Upper lobe of right lung (tissue), 1 donor: ENCODE data around the gene L3MBTL3. TPM values are rescaled to one million over a fixed set of nuclear protein-coding genes. Genes with fewer than 3 reads are reported as not detected.
"Not testable (repeated sequence)": the region's sequence is repeated elsewhere in the genome, so short reads cannot be mapped to it uniquely, and the experiment has no call there.

Experiments
- ATAC-seq: fragments of 200-7000 bp; cut with Tn5 transposase; one replicate; pipeline ENCODE4 v1.9.1; 2020; ENCODE audit warnings: mild to moderate bottlenecking, moderate library complexity
- DNase-seq: peaks from one replicate; pipeline ENCODE4 v3.0.0-alpha.2; 2020
- H3K27ac ChIP-seq: fragments of 200-600 bp; one replicate; pipeline ENCODE4 v1.8.0; 2022
- H3K27me3 ChIP-seq: fragments of 200-600 bp; one replicate; pipeline ENCODE4 v1.8.0; 2022; ENCODE audit warnings: mild to moderate bottlenecking
- H3K36me3 ChIP-seq: fragments of 200-600 bp; one replicate; pipeline ENCODE4 v1.8.0; 2022
- H3K4me1 ChIP-seq: fragments of 200-600 bp; one replicate; pipeline ENCODE4 v1.8.0; 2022
- H3K4me3 ChIP-seq: fragments of 200-600 bp; one replicate; pipeline ENCODE4 v1.8.0; 2022; ENCODE audit warnings: mild to moderate bottlenecking
- H3K9me3 ChIP-seq: fragments of 200-600 bp; one replicate; pipeline ENCODE4 v1.8.0; 2022
- CTCF ChIP-seq: fragments of 200-600 bp; IDR thresholded peaks from one replicate; pipeline ENCODE4 v1.8.0; 2022; ENCODE audit warnings: antibody characterized with exemption
- intact Hi-C: fragments of 100-400 bp; cut with DNase I; formaldehyde crosslinking; loops from one replicate; pipeline ENCODE4 v1.11.0; 2022
- total RNA-seq: library from RNA; stranded (reverse); fragmentation: NEBNext Ultra II Directional; extraction: Animal tissue kit (Norgen Biotek cat#: 25700); gene quantifications from one replicate; pipeline ENCODE4 v1.2.1, GENCODE V29; 2021
- donor health status: DM: no; HTN: yes; CAD: no; lungs with severe emphysema.

L3MBTL3 gene
- total RNA-seq, 1 donor from 2014 or later: 6.3 TPM

GRCh38 chr6:130161683-130162404, 143.5 kb downstream of the L3MBTL3 start:
- DNase-seq (no peak), ATAC-seq (no peak)
- H3K4me3 ChIP-seq: no peak overlapping the region
- intact Hi-C loops: no loop called here
- H3K36me3 ChIP-seq: no peaks in the 10 kb centered on the region
- TF ChIP-seq CTCF: no peak
- no peaks in the 10 kb centered on the region for H3K9me3 ChIP-seq
- no peaks in the 10 kb centered on the region for H3K27me3 ChIP-seq
- peak overlapping the region; percentile 49 for H3K27ac ChIP-seq
- no peaks in the 10 kb centered on the region for H3K4me1 ChIP-seq

GRCh38 chr6:130162421-130162820, 144.0 kb downstream of the L3MBTL3 start:
- no peak for DNase-seq
- no peaks in the 10 kb centered on the region for H3K4me1 ChIP-seq
- peak overlapping the region; percentile 49 for H3K27ac ChIP-seq
- no peak for TF ChIP-seq CTCF
- no peaks in the 10 kb centered on the region for H3K27me3 ChIP-seq
- intact Hi-C loops: no loop called here
- no peaks in the 10 kb centered on the region for H3K36me3 ChIP-seq
- no peak overlapping the region for H3K4me3 ChIP-seq
- ATAC-seq: no peak
- no peaks in the 10 kb centered on the region for H3K9me3 ChIP-seq

GRCh38 chr6:130163266-130163665, 144.9 kb downstream of the L3MBTL3 start:
- intact Hi-C loops: no loop called here
- Histone ChIP-seq H3K4me1 (no peaks in the 10 kb centered on the region), H3K4me3 (no peak overlapping the region), H3K27ac (no peak overlapping the region), H3K9me3 (no peaks in the 10 kb centered on the region), H3K36me3 (no peaks in the 10 kb centered on the region), H3K27me3 (no peaks in the 10 kb centered on the region)
- TF ChIP-seq CTCF: no peak
- DNase-seq: no peak
- no peak for ATAC-seq

- Histone ChIP-seq H3K9me3 (no peaks in the 10 kb centered on the region), H3K4me1 (no peaks in the 10 kb centered on the region), H3K4me3 (no peak overlapping the region), H3K36me3 (no peaks in the 10 kb centered on the region), H3K27me3 (no peaks in the 10 kb centered on the region), H3K27ac (no peak overlapping the region)
- no peak for TF ChIP-seq CTCF
- intact Hi-C loops: no loop called here
- ATAC-seq: no peak
- no peak for DNase-seq
These were observed 145.9 kb downstream of the L3MBTL3 start for GRCh38 chr6:130164251-130164650.

GRCh38 chr6:130167655-130168054, 149.3 kb downstream of the L3MBTL3 start:
- Histone ChIP-seq H3K36me3 (no peaks in the 10 kb centered on the region), H3K27me3 (no peaks in the 10 kb centered on the region), H3K4me3 (no peak overlapping the region), H3K27ac (no peak overlapping the region), H3K9me3 (no peaks in the 10 kb centered on the region), H3K4me1 (no peaks in the 10 kb centered on the region)
- TF ChIP-seq CTCF: no peak
- intact Hi-C loops: no loop called here
- DNase-seq: no peak
- ATAC-seq: no peak

GRCh38 chr6:130170160-130170559, 151.8 kb downstream of the L3MBTL3 start:
- H3K36me3 ChIP-seq, DNase-seq, H3K9me3 ChIP-seq, H3K27ac ChIP-seq, intact Hi-C loops, H3K27me3 ChIP-seq, H3K4me1 ChIP-seq, H3K4me3 ChIP-seq, ATAC-seq: not testable (repeated sequence)

- H3K36me3 ChIP-seq, H3K27ac ChIP-seq, H3K9me3 ChIP-seq, H3K4me1 ChIP-seq, ATAC-seq, DNase-seq, H3K27me3 ChIP-seq, intact Hi-C loops, H3K4me3 ChIP-seq: not testable (repeated sequence)
These were observed 155.1 kb downstream of the L3MBTL3 start for GRCh38 chr6:130173377-130174004.
